ENCODE measurements around the gene ZDHHC5. TPM values are rescaled to one million over a fixed set of nuclear protein-coding genes. Genes with fewer than 3 reads are reported as not detected.

The ZDHHC5 gene
- total and polyA plus RNA-seq, 2 of the 13 experiments (the other 11 are each of a cell fraction or from before 2014, with no cell fraction given), result 26.6 to 34.0 TPM

GRCh38 chr11:57667117-57667735 lies 688 bp upstream of the ZDHHC5 start (continued):
- TF ChIP-seq ARID3A (IDR thresholded peaks at IDR 0.05; ENCODE audit: low read depth, low read length), result peak; percentile 77
- 0 out of 2 replicates have a peak, but pooled peaks have one; percentile 20 for TF ChIP-seq ZNF891 (CRISPR knock-in tag; IDR thresholded peaks at IDR 0.05)
- TF ChIP-seq GTF2F1 (IDR thresholded peaks at IDR 0.05; ENCODE audit: low read length), result peak; percentile 33; the same call in 1 of the 2 replicates
- TF ChIP-seq, protein P1, sequence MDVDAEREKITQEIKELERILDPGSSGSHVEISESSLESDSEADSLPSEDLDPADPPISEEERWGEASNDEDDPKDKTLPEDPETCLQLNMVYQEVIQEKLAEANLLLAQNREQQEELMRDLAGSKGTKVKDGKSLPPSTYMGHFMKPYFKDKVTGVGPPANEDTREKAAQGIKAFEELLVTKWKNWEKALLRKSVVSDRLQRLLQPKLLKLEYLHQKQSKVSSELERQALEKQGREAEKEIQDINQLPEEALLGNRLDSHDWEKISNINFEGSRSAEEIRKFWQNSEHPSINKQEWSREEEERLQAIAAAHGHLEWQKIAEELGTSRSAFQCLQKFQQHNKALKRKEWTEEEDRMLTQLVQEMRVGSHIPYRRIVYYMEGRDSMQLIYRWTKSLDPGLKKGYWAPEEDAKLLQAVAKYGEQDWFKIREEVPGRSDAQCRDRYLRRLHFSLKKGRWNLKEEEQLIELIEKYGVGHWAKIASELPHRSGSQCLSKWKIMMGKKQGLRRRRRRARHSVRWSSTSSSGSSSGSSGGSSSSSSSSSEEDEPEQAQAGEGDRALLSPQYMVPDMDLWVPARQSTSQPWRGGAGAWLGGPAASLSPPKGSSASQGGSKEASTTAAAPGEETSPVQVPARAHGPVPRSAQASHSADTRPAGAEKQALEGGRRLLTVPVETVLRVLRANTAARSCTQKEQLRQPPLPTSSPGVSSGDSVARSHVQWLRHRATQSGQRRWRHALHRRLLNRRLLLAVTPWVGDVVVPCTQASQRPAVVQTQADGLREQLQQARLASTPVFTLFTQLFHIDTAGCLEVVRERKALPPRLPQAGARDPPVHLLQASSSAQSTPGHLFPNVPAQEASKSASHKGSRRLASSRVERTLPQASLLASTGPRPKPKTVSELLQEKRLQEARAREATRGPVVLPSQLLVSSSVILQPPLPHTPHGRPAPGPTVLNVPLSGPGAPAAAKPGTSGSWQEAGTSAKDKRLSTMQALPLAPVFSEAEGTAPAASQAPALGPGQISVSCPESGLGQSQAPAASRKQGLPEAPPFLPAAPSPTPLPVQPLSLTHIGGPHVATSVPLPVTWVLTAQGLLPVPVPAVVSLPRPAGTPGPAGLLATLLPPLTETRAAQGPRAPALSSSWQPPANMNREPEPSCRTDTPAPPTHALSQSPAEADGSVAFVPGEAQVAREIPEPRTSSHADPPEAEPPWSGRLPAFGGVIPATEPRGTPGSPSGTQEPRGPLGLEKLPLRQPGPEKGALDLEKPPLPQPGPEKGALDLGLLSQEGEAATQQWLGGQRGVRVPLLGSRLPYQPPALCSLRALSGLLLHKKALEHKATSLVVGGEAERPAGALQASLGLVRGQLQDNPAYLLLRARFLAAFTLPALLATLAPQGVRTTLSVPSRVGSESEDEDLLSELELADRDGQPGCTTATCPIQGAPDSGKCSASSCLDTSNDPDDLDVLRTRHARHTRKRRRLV (CRISPR knock-in tag; IDR thresholded peaks at IDR 0.05), result peak; percentile 21; the same call in 1 of the 2 replicates
- TF ChIP-seq ATF6 (CRISPR knock-in tag; conservative IDR thresholded peaks at IDR 0.05), result no peak
- TF ChIP-seq TCF12 (IDR thresholded peaks at IDR 0.05), result no peak
- no peak for TF ChIP-seq TCF12 (CRISPR knock-in tag; IDR thresholded peaks at IDR 0.05)
- no peak for TF ChIP-seq ZNF558 (CRISPR knock-in tag; IDR thresholded peaks at IDR 0.05; ENCODE audit: borderline replicate concordance)
- no peak for TF ChIP-seq ZSCAN12 (CRISPR knock-in tag; IDR thresholded peaks at IDR 0.05)
- no peak for TF ChIP-seq CCAR2 (optimal IDR thresholded peaks at IDR 0.05; ENCODE audit: low read depth, low read length)
- TF ChIP-seq TEAD3 (CRISPR knock-in tag; optimal IDR thresholded peaks at IDR 0.05; ENCODE audit: borderline replicate concordance), result peak; percentile 75
- TF ChIP-seq, protein P2, sequence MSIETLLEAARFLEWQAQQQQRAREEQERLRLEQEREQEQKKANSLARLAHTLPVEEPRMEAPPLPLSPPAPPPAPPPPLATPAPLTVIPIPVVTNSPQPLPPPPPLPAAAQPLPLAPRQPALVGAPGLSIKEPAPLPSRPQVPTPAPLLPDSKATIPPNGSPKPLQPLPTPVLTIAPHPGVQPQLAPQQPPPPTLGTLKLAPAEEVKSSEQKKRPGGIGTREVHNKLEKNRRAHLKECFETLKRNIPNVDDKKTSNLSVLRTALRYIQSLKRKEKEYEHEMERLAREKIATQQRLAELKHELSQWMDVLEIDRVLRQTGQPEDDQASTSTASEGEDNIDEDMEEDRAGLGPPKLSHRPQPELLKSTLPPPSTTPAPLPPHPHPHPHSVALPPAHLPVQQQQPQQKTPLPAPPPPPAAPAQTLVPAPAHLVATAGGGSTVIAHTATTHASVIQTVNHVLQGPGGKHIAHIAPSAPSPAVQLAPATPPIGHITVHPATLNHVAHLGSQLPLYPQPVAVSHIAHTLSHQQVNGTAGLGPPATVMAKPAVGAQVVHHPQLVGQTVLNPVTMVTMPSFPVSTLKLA (IDR thresholded peaks at IDR 0.05), result peak; percentile 72
- 0 out of 2 replicates have a peak, but pooled peaks have one; percentile 29 for TF ChIP-seq NAIF1 (CRISPR knock-in tag; IDR thresholded peaks at IDR 0.05; ENCODE audit: borderline replicate concordance)
- TF ChIP-seq HMGXB4 (CRISPR knock-in tag; IDR thresholded peaks at IDR 0.05; ENCODE audit: borderline replicate concordance in 1 of 2, low read depth in 1 of 2), result peak; percentile 4 to 10; a peak in 2 of 4 replicates
- TF ChIP-seq PHF8 (CRISPR knock-in tag; IDR thresholded peaks at IDR 0.05), result peak; percentile 63
- TF ChIP-seq HES4 (CRISPR knock-in tag; IDR thresholded peaks at IDR 0.05; ENCODE audit: borderline replicate concordance), result no peak
- TF ChIP-seq SAFB2 (CRISPR knock-in tag; IDR thresholded peaks at IDR 0.05; ENCODE audit: borderline replicate concordance, low read depth), result no peak
